SU-DHL-6 (cell line): ENCODE data around the gene ADK.

Experiments used
- CTCF ChIP-seq: fragments of 200-600 bp; sonication (generic); IDR thresholded peaks from one replicate; pipeline ENCODE4 v1.5.1; 2017; ENCODE audit warnings: antibody characterized with exemption, mild to moderate bottlenecking, low read length, moderate library complexity; ENCODE audit not compliant: insufficient read depth, poor library complexity, severe bottlenecking
- EZH2phosphoT487 ChIP-seq: fragments of 200-600 bp; sonication (generic), shearing (Covaris generic); conservative IDR thresholded peaks from 2 replicates; pipeline ENCODE4 v1.6.1; 2018; ENCODE audit warnings: mild to moderate bottlenecking, antibody characterized with exemption, low read length, moderate library complexity, mixed read lengths

GRCh38 chr10:74249865-74250264 lies 98.8 kb downstream of the ADK start:
- TF ChIP-seq CTCF (no peak), EZH2phosphoT487 (no peak)
